Lower leg skin (tissue), 4 donors: ENCODE results near the gene RAPGEF2. TPM values are rescaled to one million over a fixed set of nuclear protein-coding genes. Genes with fewer than 3 reads are reported as not detected.
"Not testable (repeated sequence)": the region's sequence is repeated elsewhere in the genome, so short reads cannot be mapped to it uniquely, and the experiment has no call there.

Experiments used
- DNase-seq, 2 donors: peaks; one replicate each; pipeline ENCODE4 v3.0.0-alpha.2; 2019; ENCODE audit warnings: low spot score in 2 of 2
- H3K4me3 ChIP-seq: fragments of 200-600 bp; sonication (generic); 2 replicates; pipeline ENCODE4 v1.5.1; 2017; ENCODE audit warnings: mild to moderate bottlenecking, low read depth; ENCODE audit not compliant: poor library complexity, severe bottlenecking
- POLR2A ChIP-seq, 2 donors: fragments of 450-650 bp; IDR thresholded peaks; one replicate each; pipeline ENCODE4 v1.6.1; 2016 to 2017; ENCODE audit warnings: antibody characterized with exemption in 2 of 2, mild to moderate bottlenecking in 1 of 2, moderate library complexity in 1 of 2
- WGBS, 2 donors: methylation state at CpG; one replicate each; pipeline ENCODE4 v1.1.5; 2018; 5-methylcytosine and 5-hydroxymethylcytosine counted together
- intact Hi-C: fragments of 100-400 bp; cut with DNase I; formaldehyde crosslinking; loops from one replicate; pipeline ENCODE4 v1.15.0; 2023; ENCODE audit warnings: low total_unique reads
- total RNA-seq, 4 donors: library from RNA; depleted of rRNA; stranded (reverse); fragments of >200 nt; gene quantifications; one replicate each; pipeline ENCODE4 v1.1.0, GENCODE V29; 2016
- TF ChIP-seq, protein P1 (sequence below), 3 donors: fragments of 450-650 bp; IDR thresholded peaks; one replicate each; pipeline ENCODE4 v1.5.1; 2016; ENCODE audit warnings: antibody characterized with exemption in 3 of 3, mild to moderate bottlenecking in 3 of 3, moderate library complexity in 2 of 3

RAPGEF2 gene
- total RNA-seq, 4 donors from 2014 or later = 38.3 to 51.7 (median 40.4) TPM

DNA sequence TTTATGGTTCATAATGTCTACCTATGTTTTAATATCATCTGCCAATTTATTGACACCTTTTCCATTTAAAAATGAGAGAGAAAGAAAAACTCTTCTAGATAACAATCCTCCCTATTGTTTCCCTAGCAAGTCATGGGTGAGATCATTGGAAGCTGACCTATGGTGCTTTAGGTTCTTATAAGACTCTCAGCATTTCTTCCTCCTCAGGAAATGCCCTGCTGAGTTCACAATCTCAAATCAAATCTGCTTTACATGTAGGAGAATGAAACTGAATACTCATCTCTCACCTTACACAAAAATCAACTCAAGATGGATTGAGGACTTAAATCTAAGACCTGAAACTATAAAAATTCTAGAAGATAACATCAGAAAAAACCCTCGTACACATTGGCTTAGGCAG is 267.4 kb downstream of the RAPGEF2 start:
- TF ChIP-seq, protein P1, sequence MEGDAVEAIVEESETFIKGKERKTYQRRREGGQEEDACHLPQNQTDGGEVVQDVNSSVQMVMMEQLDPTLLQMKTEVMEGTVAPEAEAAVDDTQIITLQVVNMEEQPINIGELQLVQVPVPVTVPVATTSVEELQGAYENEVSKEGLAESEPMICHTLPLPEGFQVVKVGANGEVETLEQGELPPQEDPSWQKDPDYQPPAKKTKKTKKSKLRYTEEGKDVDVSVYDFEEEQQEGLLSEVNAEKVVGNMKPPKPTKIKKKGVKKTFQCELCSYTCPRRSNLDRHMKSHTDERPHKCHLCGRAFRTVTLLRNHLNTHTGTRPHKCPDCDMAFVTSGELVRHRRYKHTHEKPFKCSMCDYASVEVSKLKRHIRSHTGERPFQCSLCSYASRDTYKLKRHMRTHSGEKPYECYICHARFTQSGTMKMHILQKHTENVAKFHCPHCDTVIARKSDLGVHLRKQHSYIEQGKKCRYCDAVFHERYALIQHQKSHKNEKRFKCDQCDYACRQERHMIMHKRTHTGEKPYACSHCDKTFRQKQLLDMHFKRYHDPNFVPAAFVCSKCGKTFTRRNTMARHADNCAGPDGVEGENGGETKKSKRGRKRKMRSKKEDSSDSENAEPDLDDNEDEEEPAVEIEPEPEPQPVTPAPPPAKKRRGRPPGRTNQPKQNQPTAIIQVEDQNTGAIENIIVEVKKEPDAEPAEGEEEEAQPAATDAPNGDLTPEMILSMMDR (IDR thresholded peaks at IDR 0.05) = no peak
- no peak for TF ChIP-seq POLR2A (IDR thresholded peaks at IDR 0.05)
- no peak for DNase-seq
- WGBS, 2 donors = 72 to 81% methylated on average over 1 of the region's 1 CpG
- intact Hi-C loops = no loop called here
- no peak overlapping the region for H3K4me3 ChIP-seq

DNA sequence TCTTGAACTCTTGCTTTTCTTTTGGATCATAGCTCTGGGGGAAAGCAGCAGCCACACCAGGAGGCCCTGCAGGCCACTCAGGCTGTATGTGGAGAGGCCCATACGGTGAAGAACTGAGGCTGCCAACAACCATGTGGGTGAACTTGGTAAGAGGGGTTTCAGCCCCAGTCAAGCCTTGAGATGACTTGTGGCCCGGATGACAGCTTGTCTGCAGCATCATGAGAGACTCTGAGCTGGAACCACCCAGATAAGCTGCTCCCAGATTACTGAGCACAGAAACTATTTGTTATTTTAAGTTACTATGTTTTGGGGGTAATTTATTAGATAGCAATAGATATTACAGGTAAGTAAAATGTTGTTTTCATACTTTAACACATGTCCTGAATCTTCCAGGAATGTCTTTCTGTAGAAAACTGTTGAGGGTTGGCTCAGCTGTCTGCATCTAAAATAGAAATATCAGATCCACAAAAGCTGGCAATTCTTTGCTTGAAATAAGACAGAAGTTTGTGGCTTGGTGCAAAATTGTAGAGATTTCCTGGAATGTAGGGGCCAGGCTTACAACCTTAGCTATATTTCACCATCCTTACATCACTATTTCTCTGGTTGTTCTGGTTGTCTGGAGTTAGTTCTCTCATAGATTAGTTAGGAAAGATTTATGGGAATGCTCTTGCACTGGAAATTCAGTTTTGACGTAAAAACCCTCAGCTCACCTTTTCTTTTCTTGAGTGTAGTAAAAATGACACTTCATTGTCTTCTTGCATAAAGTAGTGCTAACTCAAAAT is 272.1 kb downstream of the RAPGEF2 start:
- 68 to 78% methylated on average over 3 of the region's 3 CpGs for WGBS, 2 donors
- intact Hi-C loops = no loop called here
- H3K4me3 ChIP-seq = no peak overlapping the region
- no peak for TF ChIP-seq POLR2A (IDR thresholded peaks at IDR 0.05)
- no peak for DNase-seq

DNA sequence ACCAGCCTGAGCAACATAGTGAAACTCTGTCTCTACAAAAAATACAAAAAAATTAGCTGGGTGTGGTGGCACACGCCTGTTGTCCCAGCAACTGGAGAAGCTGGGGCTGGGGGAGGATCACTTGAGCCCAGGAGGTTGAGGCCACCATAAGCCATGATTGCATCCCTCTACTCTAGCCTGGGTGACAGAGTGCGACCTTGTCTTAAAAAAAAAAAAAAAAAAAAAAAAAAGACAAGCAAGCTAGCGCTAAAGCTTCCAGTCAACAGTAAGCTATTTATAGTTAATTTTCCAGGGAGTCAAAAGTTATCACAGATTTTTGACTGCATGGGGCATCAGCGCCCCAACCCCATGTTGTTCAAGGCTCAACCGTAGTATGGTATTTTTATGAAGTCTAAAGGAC is 273.4 kb downstream of the RAPGEF2 start:
- DNase-seq = no peak
- 94 to 96% methylated on average over 5 of the region's 5 CpGs for WGBS, 2 donors
- no peak for TF ChIP-seq POLR2A (IDR thresholded peaks at IDR 0.05)
- TF ChIP-seq, protein P1 (IDR thresholded peaks at IDR 0.05) = no peak
- no peak overlapping the region for H3K4me3 ChIP-seq
- intact Hi-C loops = no loop called here

DNA sequence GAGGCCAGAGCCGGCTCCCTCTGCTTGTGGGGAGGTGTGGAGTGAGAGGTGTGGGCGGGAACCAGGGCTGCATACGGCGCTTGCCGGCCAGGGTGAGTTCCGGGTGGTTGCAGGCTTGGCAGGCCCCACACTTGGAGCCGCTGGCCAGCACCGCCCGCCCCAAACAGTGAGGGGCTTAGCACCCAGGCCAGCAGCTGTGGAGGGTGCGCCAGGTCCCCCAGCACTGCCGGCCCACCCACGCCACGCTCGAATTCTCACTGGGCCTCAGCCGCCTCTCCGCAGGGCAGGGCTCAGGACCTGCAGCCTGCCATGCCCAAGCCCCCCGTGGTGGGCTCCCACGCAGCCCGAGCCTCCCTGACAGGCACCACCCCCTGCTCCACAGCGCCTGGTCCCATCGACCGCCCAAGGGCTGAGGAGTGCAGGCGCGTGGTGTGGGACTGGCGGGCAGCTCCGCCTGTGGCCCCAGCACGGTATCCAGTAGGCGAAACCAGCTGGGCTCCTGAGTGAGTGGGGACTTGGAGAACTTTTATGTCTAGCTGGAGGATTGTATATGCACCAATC is 275.3 kb downstream of the RAPGEF2 start:
- H3K4me3 ChIP-seq = no peak overlapping the region
- TF ChIP-seq, protein P1 (IDR thresholded peaks at IDR 0.05) = no peak
- TF ChIP-seq POLR2A (IDR thresholded peaks at IDR 0.05) = no peak
- WGBS, 2 donors = 95 to 98% methylated on average over 24 to 27 of the region's 28 CpGs
- DNase-seq = no peak
- intact Hi-C loops = no loop called here

DNA sequence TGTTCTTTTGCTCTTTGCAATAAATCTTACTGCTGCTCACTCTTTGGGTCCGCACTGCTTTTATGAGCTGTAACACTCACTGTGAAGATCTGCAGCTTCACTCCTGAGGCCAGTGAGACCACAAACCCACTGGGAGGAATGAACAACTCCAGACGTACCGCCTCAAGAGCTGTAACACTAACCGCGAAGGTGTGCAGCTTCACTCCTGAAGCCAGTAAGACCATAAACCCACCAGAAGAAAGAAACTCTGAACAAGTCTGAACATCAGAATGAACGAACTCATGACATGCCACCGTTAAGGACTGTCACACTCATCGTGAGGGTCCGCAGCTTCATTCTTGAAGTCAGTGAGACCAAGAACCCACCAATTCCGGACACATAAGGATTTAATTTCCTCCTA is 276.2 kb downstream of the RAPGEF2 start:
- intact Hi-C loops, DNase-seq, H3K4me3 ChIP-seq: not testable (repeated sequence)
- 93 to 96% methylated on average over 10 of the region's 10 CpGs for WGBS, 2 donors

DNA sequence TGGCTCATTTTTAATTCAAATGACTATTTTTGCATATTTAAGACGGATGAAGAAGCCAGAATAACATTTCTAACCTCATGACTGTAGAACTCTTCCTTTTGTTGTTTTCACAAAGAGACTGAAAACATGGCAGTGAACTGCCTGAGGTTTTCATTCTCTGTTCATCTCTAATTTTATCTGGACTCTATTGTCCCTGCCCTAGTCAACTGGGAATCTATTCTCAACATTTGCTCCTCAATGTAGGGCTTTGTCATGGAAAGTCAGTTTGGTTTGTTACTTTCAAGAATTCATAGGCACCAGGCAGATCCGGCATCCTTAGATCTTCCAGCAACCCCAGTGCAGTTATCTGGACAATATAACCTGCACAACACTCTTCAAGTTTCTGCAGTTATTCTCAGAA is 277.0 kb downstream of the RAPGEF2 start:
- DNase-seq = no peak
- intact Hi-C loops = no loop called here
- no peak for TF ChIP-seq POLR2A (IDR thresholded peaks at IDR 0.05)
- TF ChIP-seq, protein P1 (IDR thresholded peaks at IDR 0.05) = no peak
- 87 to 89% methylated on average over 2 of the region's 2 CpGs for WGBS, 2 donors
- no peak overlapping the region for H3K4me3 ChIP-seq
